ENCODE measurements around the gene SART3. TPM values are rescaled to one million over a fixed set of nuclear protein-coding genes. Genes with fewer than 3 reads are reported as not detected.

Gene SART3
- total and polyA plus RNA-seq, 10 donors: 13.1 to 118 (median 64.9) TPM

DNA sequence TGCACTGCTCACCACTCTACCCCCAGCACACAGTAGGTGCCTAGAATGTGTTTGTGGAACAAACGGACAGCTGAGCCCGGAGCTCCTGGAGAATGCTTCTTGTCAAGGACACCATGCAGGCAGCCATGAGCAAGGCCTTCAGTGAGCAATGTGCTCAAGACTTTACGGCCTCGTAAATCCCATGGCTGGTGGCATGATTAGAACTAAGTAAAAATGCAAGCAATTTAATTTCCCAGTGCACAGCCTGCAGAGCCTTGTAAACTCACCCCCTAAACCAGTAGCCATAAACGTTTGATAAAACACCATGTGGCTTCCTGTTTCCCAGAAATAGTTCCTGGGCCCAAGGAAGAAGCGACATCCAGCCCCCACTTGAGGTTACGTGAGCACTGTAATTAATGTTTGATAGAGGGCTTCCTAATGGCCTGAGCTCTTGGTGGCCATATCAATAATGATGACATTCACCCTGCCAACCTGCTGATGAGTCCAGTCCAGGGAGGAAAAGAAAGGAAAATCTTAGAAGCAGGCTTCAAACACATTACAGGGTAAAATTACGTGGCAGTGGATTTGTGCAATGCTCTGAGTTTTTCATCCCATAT is 82.3 kb downstream of the SART3 start:
- no peaks in the 10 kb centered on the region for H3K36me3 ChIP-seq
- H3K27me3 ChIP-seq (replicated peaks in 1 of 7): peaks cover 0 to 48% (median 3%) of the 10 kb centered on the region in 7 donors
- 59 to 63% (median 62%) methylated on average over 8 of the region's 8 CpGs for WGBS, 5 donors
- no peak overlapping the region for H3K27ac ChIP-seq
- H3K9me3 ChIP-seq: no peaks in the 10 kb centered on the region
- intact Hi-C loops (cut with DNase I; ENCODE audit: low total_unique reads): no loop called here
- H3K4me3 ChIP-seq: no peak overlapping the region
- no peak for TF ChIP-seq POLR2AphosphoS5 (IDR thresholded peaks at IDR 0.05)
- no peak for DNase-seq
- no peaks in the 10 kb centered on the region for H3K4me1 ChIP-seq

DNA sequence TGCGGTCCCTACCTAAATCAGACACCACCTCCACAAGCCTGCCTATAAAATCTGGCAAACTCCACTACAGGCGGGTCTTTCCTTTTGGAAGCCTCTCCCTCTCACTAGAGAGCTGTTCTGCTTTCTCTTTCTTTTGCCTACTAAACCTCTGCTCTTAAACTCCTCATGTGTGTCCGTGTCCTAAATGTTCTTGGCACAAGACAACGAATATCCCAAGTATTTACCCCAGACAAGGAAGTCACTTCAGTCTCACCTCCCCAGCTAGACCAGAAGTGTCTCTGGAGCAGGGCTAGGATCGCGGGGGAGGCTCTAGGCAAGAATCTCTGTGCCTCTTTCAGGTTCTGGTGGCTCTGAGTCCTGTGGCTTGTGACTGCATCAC is 83.1 kb downstream of the SART3 start:
- Histone ChIP-seq H3K27ac (no peak overlapping the region), H3K4me3 (no peak overlapping the region), H3K36me3 (no peaks in the 10 kb centered on the region), H3K27me3 (replicated peaks in 1 of 7) (peaks cover 0 to 40% (median 3%) of the 10 kb centered on the region in 7 donors), H3K9me3 (no peaks in the 10 kb centered on the region), H3K4me1 (no peaks in the 10 kb centered on the region)
- intact Hi-C loops (cut with DNase I; ENCODE audit: low total_unique reads): no loop called here
- WGBS, 5 donors: 81 to 88% (median 84%) methylated on average over 6 of the region's 6 CpGs
- DNase-seq: no peak
- TF ChIP-seq POLR2A (IDR thresholded peaks at IDR 0.05): no peak
- no peak for TF ChIP-seq POLR2AphosphoS5 (IDR thresholded peaks at IDR 0.05)
- no peak for TF ChIP-seq CTCF (IDR thresholded peaks at IDR 0.05 in 8 of 11, conservative IDR thresholded peaks at IDR 0.05 in 3 of 11)

GRCh38 chr12:108477055-108477880 is 83.7 kb downstream of the SART3 start:
- DNase-seq: no peak
- Histone ChIP-seq H3K4me1 (no peaks in the 10 kb centered on the region), H3K27ac (no peak overlapping the region), H3K36me3 (no peaks in the 10 kb centered on the region), H3K4me3 (no peak overlapping the region), H3K9me3 (no peaks in the 10 kb centered on the region), H3K27me3 (replicated peaks in 1 of 7) (peaks cover 0 to 35% (median 3%) of the 10 kb centered on the region in 7 donors)
- TF ChIP-seq CTCF (IDR thresholded peaks at IDR 0.05 in 8 of 11, conservative IDR thresholded peaks at IDR 0.05 in 3 of 11): no peak
- TF ChIP-seq POLR2A (IDR thresholded peaks at IDR 0.05): no peak
- TF ChIP-seq POLR2AphosphoS5 (IDR thresholded peaks at IDR 0.05): no peak
- 79 to 85% (median 81%) methylated on average over 11 of the region's 11 CpGs for WGBS, 5 donors
- intact Hi-C loops (cut with DNase I; ENCODE audit: low total_unique reads): no loop called here

DNA sequence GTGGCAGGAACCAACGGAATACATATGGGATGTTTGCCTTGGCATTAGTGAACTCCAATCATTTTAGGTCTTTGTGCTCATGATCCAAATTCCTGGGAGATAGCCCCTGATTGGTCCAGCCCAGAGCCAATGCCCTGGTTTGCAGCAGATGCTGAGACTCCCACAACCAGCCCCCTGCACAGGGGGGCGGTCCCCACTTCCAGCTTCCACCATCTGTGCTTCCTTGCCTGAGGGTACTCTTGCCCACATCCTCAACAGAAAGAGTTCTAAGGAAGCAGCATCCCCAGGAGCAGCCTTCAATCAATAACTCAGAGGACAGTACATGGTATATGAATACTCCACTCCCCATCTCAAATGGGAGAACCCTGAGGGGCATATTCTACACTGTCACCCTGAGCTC is 85.6 kb downstream of the SART3 start:
- WGBS, 5 donors: 52 to 76% (median 61%) methylated on average over 2 of the region's 2 CpGs
- intact Hi-C loops (cut with DNase I; ENCODE audit: low total_unique reads): no loop called here

More for the DNA sequence above, 85.6 kb downstream of the SART3 start:
- Histone ChIP-seq H3K9me3 (no peaks in the 10 kb centered on the region), H3K27ac (no peak overlapping the region), H3K4me3 (no peak overlapping the region), H3K27me3 (replicated peaks in 1 of 7) (peaks cover 0 to 28% (median 3%) of the 10 kb centered on the region in 7 donors), H3K36me3 (no peaks in the 10 kb centered on the region), H3K4me1 (no peaks in the 10 kb centered on the region)
- TF ChIP-seq POLR2A (IDR thresholded peaks at IDR 0.05) (no peak), CTCF (IDR thresholded peaks at IDR 0.05 in 8 of 11, conservative IDR thresholded peaks at IDR 0.05 in 3 of 11) (no peak), POLR2AphosphoS5 (IDR thresholded peaks at IDR 0.05) (no peak)
- no peak for DNase-seq
